HG02588 (cell line): Measurements from ENCODE around the gene ACSS1.

Experiments
- ATAC-seq: cut with Tn5 transposase; IDR thresholded peaks from one replicate; pipeline ENCODE4 v1.9.1; 2021; ENCODE audit warnings: mild to moderate bottlenecking, moderate library complexity; ENCODE audit not compliant: unreplicated experiment

The ACSS1 gene

DNA sequence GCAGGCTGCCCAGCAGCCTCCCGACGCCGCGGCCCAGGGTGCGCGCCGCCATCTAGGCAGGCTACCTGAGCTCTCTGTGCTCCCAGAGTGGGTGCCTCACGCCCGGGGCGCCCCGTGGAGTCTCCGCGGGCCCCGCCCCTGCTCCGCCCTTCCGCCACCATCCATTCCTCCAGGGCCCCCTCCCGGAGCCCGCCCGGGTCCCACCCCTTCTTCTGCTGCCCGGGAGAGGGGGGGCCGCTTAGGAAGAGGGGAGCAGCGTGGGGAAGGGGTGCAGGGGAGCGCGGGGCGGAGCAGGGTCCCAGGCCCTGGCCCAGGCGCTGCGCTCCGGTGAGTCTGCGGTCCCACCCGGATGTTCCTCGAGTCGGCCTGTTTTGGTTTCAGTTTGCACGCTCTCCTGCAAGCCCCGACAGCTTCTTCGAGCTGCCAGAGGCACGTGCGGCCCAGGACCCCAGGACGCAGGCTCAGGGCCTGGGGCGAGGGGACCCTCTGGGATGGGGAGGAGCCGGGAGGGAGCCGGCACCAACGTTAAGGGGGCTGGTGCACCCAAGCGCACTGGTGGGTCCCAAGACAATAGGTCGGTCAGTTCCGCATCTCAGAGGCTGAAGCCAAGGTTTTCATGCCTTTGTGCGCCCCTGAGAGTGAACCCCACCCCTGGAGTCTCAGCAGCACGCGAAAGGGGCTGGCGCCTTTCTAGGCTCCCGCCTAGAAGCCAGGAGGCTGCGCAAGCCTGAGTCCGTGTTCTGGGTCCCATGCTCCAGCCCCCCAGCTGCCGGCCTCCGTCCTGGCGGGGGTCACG is at the start of gene ACSS1:
Gene ACSS1 (minus strand): TSS at position 89 of the 796 bp plus-strand sequence. CDS start 37 bp downstream, at position 52.
- peak; percentile 64 for ATAC-seq

DNA sequence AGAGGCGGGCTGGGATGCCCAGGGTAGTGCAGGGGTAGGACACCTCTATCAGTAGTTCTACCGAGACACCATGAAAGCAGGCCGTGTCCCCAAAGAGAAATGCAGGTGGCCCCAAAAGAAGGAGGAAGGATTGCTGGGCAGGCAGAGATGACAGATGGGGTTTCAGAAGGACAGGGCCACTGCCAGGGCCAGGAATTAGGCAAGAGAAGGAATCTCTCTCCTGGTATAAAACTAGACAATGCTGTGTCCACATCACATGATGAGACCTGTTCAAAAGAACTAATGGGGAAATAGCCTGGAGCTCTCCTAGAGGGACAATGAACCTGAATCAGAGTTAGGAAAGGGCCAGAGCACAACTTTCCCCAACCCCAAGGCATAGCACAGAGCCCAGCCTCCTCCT is 45.6 kb upstream of the ACSS1 start:
- no peak for ATAC-seq

- ATAC-seq, result no peak
These were observed 43.0 kb upstream of the ACSS1 start for GRCh38 chr20:25100914-25101313.

DNA sequence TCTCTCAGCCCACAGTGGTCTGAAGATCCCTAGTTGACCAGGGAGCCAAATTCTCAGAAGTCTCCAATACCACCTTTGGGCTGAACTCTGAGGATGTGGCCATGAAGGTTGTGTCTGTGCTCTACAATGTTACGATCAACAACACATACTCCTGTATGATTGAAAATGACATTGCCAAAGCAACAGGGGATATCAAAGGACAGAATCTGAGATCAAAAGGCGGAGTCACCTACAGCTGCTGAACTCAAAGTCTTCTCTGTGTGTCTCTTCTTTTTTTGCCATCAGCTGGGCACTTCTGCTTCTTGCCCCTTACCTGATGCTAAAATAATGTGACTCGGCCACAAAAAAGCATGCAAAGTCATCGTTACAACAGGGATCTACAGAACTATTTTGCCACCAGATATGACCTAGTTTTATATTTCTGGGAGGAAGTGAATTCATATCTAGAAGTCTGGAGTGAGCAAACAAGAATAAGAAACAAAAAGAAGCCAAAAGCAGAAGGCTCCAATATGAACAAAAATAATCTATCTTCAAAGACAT is 41.7 kb upstream of the ACSS1 start:
- ATAC-seq, result no peak

DNA sequence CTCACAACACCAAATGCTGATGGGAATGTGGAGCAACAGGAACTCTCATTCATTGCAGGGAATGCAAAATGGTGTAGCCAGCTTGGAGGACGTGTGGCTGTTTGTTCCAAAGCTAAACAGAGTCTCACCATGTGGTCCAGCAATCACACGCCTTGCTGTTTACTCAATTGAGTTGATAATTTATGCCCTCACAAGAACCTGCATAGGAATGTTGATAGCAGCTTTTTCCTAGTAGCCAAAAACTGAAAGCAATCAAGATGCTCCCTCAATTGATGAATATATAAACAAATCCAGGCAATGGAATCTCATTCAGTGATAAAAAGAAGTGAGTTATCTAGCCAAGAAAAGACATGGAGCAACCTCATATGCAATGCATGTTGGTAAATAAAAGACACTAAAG is 39.6 kb upstream of the ACSS1 start:
- ATAC-seq, result no peak

GRCh38 chr20:25090492-25091429 is 32.8 kb upstream of the ACSS1 start:
- ATAC-seq, result no peak

DNA sequence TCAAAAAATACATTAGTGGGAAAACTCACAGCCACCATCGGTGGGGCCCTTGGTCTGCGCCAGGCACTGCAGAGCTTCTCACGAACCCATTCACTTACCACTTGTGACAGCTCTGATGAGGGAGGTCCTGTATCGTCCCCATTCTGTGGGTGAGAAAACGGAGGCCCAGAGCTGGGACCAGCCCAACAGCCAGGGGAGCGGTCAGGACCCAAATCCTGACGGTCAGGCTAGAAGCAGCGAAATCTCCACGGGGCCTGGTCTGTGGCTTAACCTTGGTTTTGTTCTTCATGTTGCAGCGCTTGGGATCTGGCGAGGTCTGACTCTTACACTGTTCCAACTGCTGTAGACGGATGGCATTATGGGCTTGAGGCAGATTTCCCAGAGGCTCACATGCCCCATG is 31.7 kb upstream of the ACSS1 start:
- no peak for ATAC-seq

DNA sequence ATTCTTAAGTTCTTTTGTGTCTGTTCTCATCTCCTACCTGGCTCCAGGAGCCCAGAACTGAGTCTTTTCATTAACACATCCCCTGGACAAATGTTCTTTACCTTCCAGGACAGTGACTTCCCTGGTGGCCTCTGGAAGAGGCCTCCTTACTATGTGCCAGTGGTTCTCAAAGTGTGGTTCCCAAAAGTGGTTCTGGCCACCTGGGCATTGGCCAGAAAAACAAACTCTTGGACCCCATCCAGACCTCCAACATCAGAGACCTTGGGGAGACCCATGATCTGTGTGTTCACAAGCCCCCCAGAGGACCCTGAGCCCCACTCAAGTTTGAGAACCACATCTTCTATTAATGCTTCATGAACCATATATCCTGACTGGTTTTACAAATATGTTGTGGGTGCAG is 31.2 kb upstream of the ACSS1 start:
- no peak for ATAC-seq

DNA sequence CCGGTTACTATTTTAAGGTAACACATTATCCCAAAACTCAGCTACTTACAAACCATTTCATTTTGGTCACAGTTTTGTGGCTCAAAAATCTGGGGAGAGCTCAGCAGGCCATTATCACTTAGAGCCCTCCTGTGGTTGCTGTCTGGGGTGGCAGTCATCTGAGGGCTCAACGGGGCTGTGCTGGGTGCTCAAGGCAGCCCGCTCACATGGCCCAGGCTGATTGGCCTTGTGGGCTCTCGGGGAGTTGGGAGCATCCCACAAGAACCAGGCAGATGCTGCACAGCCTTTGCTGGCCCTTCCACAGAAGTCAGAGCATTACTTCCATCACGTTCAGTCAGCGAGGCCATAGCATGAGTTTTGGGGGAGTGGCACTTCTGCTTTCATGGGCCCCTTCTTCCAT is 30.3 kb upstream of the ACSS1 start:
- ATAC-seq, result no peak

DNA sequence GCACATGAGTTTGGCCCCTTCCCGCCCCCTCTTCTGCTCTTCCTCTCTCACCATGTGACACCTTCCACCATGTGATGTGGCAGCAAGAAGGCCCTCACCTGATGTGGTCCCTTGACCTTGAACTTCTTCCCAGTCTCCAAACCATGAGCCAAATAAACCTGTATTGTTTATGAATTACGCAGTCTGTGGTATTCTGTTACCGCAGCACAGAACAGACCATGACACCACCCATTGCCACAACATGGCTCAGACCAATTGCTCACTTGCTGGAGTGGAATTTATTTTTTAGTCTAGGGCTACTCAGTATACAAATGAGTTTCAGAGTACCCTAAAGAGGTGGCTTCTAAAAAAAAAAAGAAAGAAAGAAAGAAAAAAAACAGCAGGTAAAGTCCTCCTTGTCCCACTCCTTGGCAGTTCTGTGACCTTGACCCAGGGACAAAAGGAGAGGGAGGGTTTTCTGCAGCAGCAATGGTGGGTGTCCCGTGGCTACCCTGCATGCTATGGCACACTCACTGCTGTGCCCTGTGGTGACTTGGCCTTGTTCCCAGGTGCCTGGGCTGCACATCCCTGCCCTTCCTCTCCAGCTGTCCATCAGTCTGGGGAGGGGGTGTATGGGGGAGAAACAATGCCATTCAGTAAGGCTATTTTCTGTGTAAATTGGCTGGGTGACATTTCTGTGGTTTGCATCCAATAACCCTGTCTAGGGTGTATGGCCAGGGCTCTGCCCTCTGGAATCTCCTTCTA is 29.4 kb upstream of the ACSS1 start:
- no peak for ATAC-seq

DNA sequence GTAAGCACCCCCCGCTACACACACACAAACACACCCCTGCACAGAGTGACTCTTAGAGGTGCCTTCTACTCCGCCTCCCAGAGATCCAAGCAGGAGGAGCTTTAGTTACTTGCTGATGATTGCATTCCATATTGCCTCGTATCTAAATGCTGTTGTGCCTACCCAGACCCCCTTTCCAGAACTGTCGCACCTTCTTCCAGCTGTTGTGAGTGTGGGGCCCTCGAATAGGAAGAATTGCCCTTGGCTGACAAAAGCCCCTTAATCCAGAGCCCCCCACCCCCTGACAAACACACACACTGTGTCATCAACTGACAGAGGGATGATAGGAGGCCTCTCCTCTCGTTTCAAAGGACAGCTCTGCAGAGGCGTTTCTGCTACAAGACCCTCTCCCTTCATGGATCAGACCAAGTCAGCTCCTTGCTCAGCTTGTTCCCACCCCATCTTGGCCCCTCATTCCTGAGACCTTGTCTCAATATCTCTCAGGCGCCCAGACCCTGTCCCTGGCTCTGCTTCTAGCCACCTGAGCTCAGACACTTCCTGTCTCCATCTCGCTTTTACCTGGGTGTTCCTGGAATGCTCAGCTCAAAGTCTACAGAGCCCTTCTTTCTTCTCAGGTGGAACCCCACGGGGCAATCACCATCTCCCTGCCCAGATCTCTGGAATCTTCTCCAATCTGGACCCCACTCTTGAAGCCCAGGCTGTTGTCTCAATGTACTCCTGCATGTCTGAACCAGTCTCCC is 28.0 kb upstream of the ACSS1 start:
- ATAC-seq, result no peak

- no peak for ATAC-seq
These were observed 26.8 kb upstream of the ACSS1 start for GRCh38 chr20:25084626-25085187.

DNA sequence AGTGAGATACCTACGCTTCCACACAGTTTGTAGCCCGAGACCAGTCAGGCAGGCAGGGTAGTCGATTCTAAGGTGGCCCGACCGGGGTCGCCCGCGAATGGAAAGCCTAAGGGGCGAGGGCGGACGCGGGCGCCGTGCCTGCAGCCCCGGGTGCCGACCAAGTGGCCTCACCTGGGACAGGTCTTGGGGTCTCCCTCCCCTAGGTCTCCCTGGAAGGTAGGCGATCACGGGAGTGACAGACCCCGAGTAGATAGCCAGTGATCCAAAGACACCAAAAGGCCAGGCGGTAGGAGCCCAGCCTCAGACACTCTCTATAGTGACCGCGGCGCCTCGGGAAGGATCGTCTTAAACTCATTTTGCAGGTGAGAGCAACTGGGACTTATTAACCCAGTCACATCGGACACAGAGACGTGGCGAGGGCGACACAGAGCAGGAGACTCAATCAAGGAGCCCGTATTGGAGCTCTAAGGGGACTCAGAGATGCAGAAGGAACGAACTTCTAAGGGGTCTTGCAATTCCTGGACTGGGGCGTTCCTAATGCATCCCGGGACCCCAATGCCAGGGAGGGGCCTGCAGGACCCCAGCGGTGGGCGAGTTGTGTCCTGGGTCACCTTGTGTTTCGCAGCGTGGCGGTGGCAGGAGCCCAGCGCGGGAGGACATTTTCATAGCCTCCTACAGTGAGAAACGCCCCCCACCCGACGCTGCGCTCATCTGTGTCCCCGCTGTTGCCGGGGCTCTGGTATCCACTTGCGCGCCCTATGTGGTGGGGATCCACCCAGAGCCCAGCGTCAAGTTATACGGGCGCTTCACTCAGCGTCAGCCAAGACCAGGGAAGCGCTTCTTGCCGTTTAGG is 26.1 kb upstream of the ACSS1 start:
- ATAC-seq, result peak; percentile 53

DNA sequence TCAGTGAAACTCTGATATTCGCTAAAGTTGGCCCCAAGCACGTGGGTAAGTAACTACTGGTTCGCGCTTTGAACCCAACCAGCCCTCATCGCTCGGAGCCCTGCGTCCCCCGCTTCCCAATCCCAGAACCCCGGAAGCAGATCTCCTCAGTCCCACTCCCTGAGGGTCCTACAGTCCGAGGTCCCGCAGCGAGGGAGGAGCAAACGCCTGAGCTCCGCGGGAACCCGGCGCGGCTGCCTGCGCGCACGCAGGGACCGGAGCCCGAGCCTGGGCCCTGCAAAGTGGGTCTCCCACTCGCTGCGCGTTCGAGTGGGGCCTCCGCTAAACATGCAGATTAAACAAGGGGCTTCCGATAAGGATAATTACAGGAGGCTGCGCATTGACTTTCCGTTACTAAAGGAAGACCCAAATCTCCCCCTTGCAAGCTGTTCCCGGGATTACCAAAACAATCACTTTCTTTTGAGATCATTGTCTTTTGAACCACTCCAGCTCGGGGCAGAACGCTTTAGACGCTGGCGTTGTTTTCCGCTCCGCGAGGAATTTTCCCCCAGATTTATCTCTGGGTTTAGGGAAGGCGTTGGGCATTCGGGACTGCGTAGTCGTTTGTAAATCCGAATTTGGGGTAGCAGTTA is 25.3 kb upstream of the ACSS1 start:
- ATAC-seq, result no peak

GRCh38 chr20:25082498-25082873 is 24.5 kb upstream of the ACSS1 start:
- ATAC-seq, result no peak

DNA sequence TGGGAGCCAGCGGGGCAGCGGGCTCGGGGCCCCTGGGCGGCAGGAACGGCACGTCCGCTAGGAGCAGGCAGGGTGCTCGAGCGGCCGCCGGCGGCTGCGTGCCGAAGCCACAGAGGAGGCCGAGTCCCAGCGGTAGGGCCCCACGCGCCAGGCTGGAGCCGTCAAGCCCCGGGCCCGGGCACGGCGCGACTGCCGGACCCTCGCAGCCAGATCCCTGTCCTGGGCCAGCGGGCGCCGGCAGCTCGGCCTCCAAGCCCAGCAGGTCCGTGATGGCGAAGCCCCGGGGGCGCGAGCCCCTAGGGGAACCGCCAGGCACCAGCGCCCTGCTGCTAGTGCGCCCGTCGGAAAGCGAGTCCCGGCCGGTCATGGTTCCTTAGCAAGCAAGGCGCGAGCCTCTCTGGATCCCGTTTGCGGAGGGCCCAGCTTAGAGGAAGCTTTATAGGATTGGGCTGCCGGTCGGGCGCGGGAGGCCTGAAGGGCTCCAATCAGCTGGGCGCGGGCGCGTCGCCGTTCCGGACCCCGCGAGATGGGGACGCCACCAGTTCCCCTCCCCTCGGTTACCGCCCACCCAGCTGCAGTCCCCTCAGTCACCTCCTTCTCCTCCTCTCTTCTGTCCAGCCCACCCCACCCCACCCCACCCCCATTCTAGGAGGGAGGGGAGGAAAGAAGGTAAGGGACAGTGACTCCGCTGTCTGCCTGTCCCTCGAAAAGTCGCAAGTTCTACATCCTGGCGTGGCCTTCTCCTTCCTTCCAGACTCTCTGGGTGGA is 24.0 kb upstream of the ACSS1 start, which contains the start of gene VSX1:
Gene VSX1 (minus strand): TSS at position 412 of the 768 bp plus-strand sequence. CDS start 45 bp downstream, at position 367.
- ATAC-seq, result no peak

DNA sequence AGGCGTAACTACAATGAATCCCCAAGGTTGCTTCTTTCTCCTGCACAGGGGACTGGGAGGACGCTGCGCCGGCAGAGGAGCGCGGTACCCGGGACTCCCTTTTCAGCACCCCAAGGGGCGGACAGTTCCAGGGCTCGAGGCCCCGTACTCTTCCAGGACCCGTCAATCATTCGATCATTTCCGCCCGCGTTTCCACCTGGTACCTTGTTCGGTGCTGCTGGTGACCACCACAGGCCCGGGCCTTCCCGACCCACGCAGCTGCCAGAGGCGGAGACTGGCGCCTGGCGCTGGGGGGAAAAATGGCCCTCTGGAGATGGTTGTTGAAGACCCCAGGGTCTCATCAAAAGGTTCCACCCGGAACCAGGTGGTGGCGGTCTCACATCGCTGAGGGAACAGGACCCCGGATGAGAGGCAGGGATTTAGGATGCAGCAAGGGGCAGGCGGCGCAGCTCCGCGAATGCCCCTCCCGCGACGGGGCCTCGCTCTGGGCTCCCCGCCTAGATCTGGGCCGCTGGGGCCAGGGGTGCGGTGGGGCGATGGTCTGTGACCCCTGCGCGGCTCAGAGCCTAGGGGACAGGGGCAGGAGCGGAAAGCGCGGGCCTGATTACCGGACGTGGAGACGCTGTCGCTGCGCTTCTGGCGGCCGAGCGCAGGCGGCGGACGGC is 23.3 kb upstream of the ACSS1 start:
- ATAC-seq, result no peak
